ENCODE results near the gene VAPA.

- TF ChIP-seq, protein P1, sequence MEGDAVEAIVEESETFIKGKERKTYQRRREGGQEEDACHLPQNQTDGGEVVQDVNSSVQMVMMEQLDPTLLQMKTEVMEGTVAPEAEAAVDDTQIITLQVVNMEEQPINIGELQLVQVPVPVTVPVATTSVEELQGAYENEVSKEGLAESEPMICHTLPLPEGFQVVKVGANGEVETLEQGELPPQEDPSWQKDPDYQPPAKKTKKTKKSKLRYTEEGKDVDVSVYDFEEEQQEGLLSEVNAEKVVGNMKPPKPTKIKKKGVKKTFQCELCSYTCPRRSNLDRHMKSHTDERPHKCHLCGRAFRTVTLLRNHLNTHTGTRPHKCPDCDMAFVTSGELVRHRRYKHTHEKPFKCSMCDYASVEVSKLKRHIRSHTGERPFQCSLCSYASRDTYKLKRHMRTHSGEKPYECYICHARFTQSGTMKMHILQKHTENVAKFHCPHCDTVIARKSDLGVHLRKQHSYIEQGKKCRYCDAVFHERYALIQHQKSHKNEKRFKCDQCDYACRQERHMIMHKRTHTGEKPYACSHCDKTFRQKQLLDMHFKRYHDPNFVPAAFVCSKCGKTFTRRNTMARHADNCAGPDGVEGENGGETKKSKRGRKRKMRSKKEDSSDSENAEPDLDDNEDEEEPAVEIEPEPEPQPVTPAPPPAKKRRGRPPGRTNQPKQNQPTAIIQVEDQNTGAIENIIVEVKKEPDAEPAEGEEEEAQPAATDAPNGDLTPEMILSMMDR (IDR thresholded peaks at IDR 0.05), result no peak
- TF ChIP-seq EZH2 (IDR thresholded peaks at IDR 0.05; ENCODE audit: borderline replicate concordance, insufficient read depth, low read depth, low read length, poor library complexity, severe bottlenecking), result no peak
Measured at GRCh38 chr18:9985641-9986040, 71.8 kb downstream of the VAPA start.

All from B cell (primary cell).